GM12878 (cell line): Measurements from ENCODE around the gene SNCB. TPM values are rescaled to one million over a fixed set of nuclear protein-coding genes. Genes with fewer than 3 reads are reported as not detected.

Experiments
- ATAC-seq: fragments of 200-7000 bp; cut with Tn5 transposase; 3 replicates; pipeline ENCODE4 v1.9.1; 2020; ENCODE audit warnings: mild to moderate bottlenecking, moderate library complexity
- BruUV-seq: library from RNA; stranded (reverse); fragments of 400-500 nt; replicated peaks from 2 replicates; lab custom pipeline; 2021; lab: Mats Ljungman, UMichigan
- CTCF ChIA-PET: fragments of 300-600 bp; sonication (Branson Sonifier 250); formaldehyde crosslinking; extraction: SDS; loops from one replicate; lab custom pipeline; 2021; ENCODE audit warnings: inconsistent platforms; lab: Yijun Ruan, JAX
- POLR2A ChIA-PET: fragments of 350-600 bp; formaldehyde crosslinking; extraction: SDS; loops from one replicate; lab custom pipeline; 2021; ENCODE audit warnings: inconsistent platforms; lab: Charles Lee
- RAD21 ChIA-PET: fragments of 300-600 bp; sonication (Branson Sonifier 250); formaldehyde crosslinking; loops from one replicate; lab custom pipeline; 2023; ENCODE audit warnings: antibody characterized with exemption; ENCODE audit not compliant: unreplicated experiment; lab: Charles Lee
- SMC1A ChIA-PET: fragments of 300-600 bp; sonication (Branson Sonifier 250); formaldehyde crosslinking; loops from one replicate; lab custom pipeline; 2023; ENCODE audit not compliant: unreplicated experiment, uncharacterized antibody; lab: Charles Lee
- DNase-seq: peaks from one replicate; pipeline ENCODE4 v3.0.0-alpha.2; 2011; ENCODE audit warnings: low read depth, low spot score
- FAIRE-seq: peaks from 3 replicates; lab custom pipeline; 2011; peaks lifted over from hg19 to GRCh38; lab: Jason Lieb, UNC
- H2AFZ ChIP-seq: 2 replicates; pipeline ENCODE4 v1.6.0; 2011; ENCODE audit warnings: low read depth, low read length, control low read depth; ENCODE audit not compliant: control insufficient read depth
- H3K27ac ChIP-seq: 2 replicates; pipeline ENCODE4 v1.5.1; 2011; ENCODE audit warnings: control low read depth; ENCODE audit not compliant: control insufficient read depth, insufficient read depth
- H3K27me3 ChIP-seq, 2 experiments: replicated peaks in 1 of 2; 2 replicates each; pipeline versions ENCODE4 v1.6.0 to v1.6.1; 2011; ENCODE audit warnings: low read length in 1 of 2; ENCODE audit not compliant: control insufficient read depth in 2 of 2, insufficient read depth in 2 of 2
- H3K36me3 ChIP-seq, 2 experiments: 2 replicates each; pipeline ENCODE4 v1.5.1; 2011; ENCODE audit warnings: low read length in 1 of 2; ENCODE audit not compliant: control insufficient read depth in 2 of 2, insufficient read depth in 2 of 2
- H3K4me1 ChIP-seq: 2 replicates; pipeline ENCODE4 v1.6.1; 2011; ENCODE audit warnings: mild to moderate bottlenecking, low read length, moderate library complexity, mixed read lengths; ENCODE audit not compliant: control insufficient read depth, insufficient read depth
- H3K4me2 ChIP-seq: 2 replicates; pipeline ENCODE4 v1.6.0; 2011; ENCODE audit warnings: control low read depth; ENCODE audit not compliant: control insufficient read depth, insufficient read depth
- H3K4me3 ChIP-seq: fragments of 200-600 bp; sonication (generic); 2 replicates; pipeline ENCODE4 v1.5.1; 2016
- H3K79me2 ChIP-seq: 2 replicates; pipeline ENCODE4 v1.6.0; 2011; ENCODE audit warnings: low read length; ENCODE audit not compliant: control insufficient read depth, insufficient read depth
- H3K9ac ChIP-seq: 2 replicates; pipeline ENCODE4 v1.8.0; 2011; ENCODE audit warnings: low read length, control low read depth, mixed read lengths; ENCODE audit not compliant: control insufficient read depth, insufficient read depth
- H3K9me3 ChIP-seq: replicated peaks from 3 replicates; pipeline ENCODE4 v1.5.1; 2011; ENCODE audit warnings: mild to moderate bottlenecking, low read length; ENCODE audit not compliant: control insufficient read depth, insufficient read depth
- H4K20me1 ChIP-seq: 2 replicates; pipeline ENCODE4 v1.6.0; 2011; ENCODE audit not compliant: control insufficient read depth, insufficient read depth
- E2F4 ChIP-seq: IDR thresholded peaks from 2 replicates; pipeline ENCODE4 v1.6.1; 2012; ENCODE audit warnings: low read depth, low read length, improper control_type of control experiment
- ESRRA ChIP-seq: IDR thresholded peaks from 2 replicates; pipeline ENCODE4 v1.6.1; 2012; ENCODE audit warnings: mild to moderate bottlenecking, low read length, improper control_type of control experiment
- IKZF1 ChIP-seq: fragments of 450-650 bp; conservative IDR thresholded peaks from 2 replicates; pipeline ENCODE4 v1.6.1; 2017; ENCODE audit warnings: antibody characterized with exemption, mild to moderate bottlenecking
- NFYA ChIP-seq: IDR thresholded peaks from 2 replicates; pipeline ENCODE4 v1.6.1; 2011; ENCODE audit warnings: low read depth, mild to moderate bottlenecking, low read length, improper control_type of control experiment, borderline replicate concordance
- POLR2A ChIP-seq: IDR thresholded peaks from 2 replicates; pipeline ENCODE4 v1.6.1; 2011; ENCODE audit warnings: low read depth, mild to moderate bottlenecking, low read length
- WGBS: methylation state at CpG from one replicate; pipeline ENCODE4 v1.1.6; 2016; ENCODE audit warnings: low lambda C conversion rate; ENCODE audit not compliant: insufficient replicate concordance, insufficient coverage; ENCODE audit errors: missing lambda C conversion rate; 5-methylcytosine and 5-hydroxymethylcytosine counted together
- in situ Hi-C: fragments of 300-500 bp; cut with MboI; formaldehyde crosslinking; loops from 9 replicates; pipeline ENCODE4 v1.14.3; 2018; ENCODE audit warnings: mixed read lengths
- intact Hi-C: fragments of 100-400 bp; cut with micrococcal nuclease; formaldehyde crosslinking; loops from one replicate; pipeline ENCODE4 v1.14.2; 2022; ENCODE audit not compliant: unreplicated experiment
- polyA plus RNA-seq, 11 experiments: library from polyadenylated mRNA; depleted of rRNA in 4 of 11; unstranded in 6 of 11; stranded (reverse) in 5 of 11; fragments of >200 nt; fragmentation: Nextera tagmentation in 4 of 11; fragmentation: Illumina TruSeq in 1 of 11; extraction: Ambion mirVana in 4 of 11; extraction: Trizol in 1 of 11; gene quantifications; 1 replicate in 1 of 11; 2 replicates in 10 of 11; pipeline versions ENCODE4 v1.2.1 to v1.2.3, GENCODE V29; 2011 to 2016; ENCODE audit warnings: inconsistent platforms in 2 of 11, missing spikeins in 2 of 11, low read depth in 1 of 11
- total RNA-seq, 4 experiments: library from RNA; depleted of rRNA in 3 of 4; stranded (reverse); fragments of >200 nt in 3 of 4; fragmentation: Illumina TruSeq in 1 of 4; extraction: Trizol in 1 of 4; gene quantifications; 2 replicates each; pipeline versions ENCODE4 v1.2.1 to v1.2.3, GENCODE V29; 2013 to 2021
- TF ChIP-seq, protein P1 (sequence below): IDR thresholded peaks from 2 replicates; pipeline ENCODE4 v1.6.1; 2012; ENCODE audit warnings: improper control_type of control experiment, low read depth, low read length; ENCODE audit not compliant: insufficient replicate concordance
- TF ChIP-seq, protein P2 (sequence below): IDR thresholded peaks from 2 replicates; pipeline ENCODE4 v1.6.1; 2012; ENCODE audit warnings: low read length, inconsistent platforms

Gene SNCB
- total and polyA plus RNA-seq, 10 of the 15 experiments (the other 5 are each of a cell fraction or from before 2014, with no cell fraction given) = 0.75 TPM; not detected in 9

GRCh38 chr5:176665517-176665916, 35.2 kb upstream of the SNCB start (continued):
- TF ChIP-seq, protein P1, sequence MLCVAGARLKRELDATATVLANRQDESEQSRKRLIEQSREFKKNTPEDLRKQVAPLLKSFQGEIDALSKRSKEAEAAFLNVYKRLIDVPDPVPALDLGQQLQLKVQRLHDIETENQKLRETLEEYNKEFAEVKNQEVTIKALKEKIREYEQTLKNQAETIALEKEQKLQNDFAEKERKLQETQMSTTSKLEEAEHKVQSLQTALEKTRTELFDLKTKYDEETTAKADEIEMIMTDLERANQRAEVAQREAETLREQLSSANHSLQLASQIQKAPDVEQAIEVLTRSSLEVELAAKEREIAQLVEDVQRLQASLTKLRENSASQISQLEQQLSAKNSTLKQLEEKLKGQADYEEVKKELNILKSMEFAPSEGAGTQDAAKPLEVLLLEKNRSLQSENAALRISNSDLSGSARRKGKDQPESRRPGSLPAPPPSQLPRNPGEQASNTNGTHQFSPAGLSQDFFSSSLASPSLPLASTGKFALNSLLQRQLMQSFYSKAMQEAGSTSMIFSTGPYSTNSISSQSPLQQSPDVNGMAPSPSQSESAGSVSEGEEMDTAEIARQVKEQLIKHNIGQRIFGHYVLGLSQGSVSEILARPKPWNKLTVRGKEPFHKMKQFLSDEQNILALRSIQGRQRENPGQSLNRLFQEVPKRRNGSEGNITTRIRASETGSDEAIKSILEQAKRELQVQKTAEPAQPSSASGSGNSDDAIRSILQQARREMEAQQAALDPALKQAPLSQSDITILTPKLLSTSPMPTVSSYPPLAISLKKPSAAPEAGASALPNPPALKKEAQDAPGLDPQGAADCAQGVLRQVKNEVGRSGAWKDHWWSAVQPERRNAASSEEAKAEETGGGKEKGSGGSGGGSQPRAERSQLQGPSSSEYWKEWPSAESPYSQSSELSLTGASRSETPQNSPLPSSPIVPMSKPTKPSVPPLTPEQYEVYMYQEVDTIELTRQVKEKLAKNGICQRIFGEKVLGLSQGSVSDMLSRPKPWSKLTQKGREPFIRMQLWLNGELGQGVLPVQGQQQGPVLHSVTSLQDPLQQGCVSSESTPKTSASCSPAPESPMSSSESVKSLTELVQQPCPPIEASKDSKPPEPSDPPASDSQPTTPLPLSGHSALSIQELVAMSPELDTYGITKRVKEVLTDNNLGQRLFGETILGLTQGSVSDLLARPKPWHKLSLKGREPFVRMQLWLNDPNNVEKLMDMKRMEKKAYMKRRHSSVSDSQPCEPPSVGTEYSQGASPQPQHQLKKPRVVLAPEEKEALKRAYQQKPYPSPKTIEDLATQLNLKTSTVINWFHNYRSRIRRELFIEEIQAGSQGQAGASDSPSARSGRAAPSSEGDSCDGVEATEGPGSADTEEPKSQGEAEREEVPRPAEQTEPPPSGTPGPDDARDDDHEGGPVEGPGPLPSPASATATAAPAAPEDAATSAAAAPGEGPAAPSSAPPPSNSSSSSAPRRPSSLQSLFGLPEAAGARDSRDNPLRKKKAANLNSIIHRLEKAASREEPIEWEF = no peak

DNA sequence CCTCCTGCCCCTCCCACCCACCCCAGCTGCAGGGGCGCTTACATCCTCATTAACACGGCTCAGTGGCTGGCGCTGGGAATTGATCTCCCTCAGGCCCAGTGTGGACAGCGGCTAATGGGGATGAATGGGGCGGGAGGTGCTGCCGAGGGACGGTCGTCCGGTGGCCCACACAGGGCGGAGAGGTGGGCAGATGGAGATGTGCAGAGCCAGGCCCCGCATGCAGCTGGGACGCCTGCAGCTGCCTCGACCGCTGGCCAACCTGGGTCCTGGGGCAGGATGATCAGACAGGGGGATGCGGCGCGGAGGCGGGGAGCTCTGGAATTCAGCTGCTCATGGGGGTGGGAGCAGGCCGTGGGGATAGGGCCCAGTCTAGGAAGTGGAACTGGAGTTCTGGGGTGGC, 34.6 kb upstream of the SNCB start:
- POLR2A ChIA-PET = no interaction called here
- TF ChIP-seq E2F4 (no peak), POLR2A (no peak), NFYA (no peak), IKZF1 (no peak), ESRRA (no peak)
- TF ChIP-seq, protein P2, sequence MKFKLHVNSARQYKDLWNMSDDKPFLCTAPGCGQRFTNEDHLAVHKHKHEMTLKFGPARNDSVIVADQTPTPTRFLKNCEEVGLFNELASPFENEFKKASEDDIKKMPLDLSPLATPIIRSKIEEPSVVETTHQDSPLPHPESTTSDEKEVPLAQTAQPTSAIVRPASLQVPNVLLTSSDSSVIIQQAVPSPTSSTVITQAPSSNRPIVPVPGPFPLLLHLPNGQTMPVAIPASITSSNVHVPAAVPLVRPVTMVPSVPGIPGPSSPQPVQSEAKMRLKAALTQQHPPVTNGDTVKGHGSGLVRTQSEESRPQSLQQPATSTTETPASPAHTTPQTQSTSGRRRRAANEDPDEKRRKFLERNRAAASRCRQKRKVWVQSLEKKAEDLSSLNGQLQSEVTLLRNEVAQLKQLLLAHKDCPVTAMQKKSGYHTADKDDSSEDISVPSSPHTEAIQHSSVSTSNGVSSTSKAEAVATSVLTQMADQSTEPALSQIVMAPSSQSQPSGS = no peak
- intact Hi-C loops = loop anchor here (5.0 kb wide), 1 partner anchor 237 kb away; no protein-coding TSS in a partner anchor
- Histone ChIP-seq H3K27ac (no peak overlapping the region), H3K79me2 (no peaks in the 10 kb centered on the region), H2AFZ (no peak overlapping the region), H3K9me3 (no peaks in the 10 kb centered on the region), H3K4me1 (peaks cover 5% of the 10 kb centered on the region), H3K36me3 (no peaks in the 10 kb centered on the region), H3K9ac (no peak overlapping the region), H3K4me3 (no peak overlapping the region), H4K20me1 (no peaks in the 10 kb centered on the region), H3K27me3 (no peaks in the 10 kb centered on the region; a peak in 1 of 4 replicates), H3K4me2 (no peak overlapping the region)
- CTCF ChIA-PET = interaction anchor here (1.2 kb wide), 1 partner anchor 80 kb away, joined by 3 read pairs; no protein-coding TSS in a partner anchor
- ATAC-seq (no peak), FAIRE-seq (no peak), DNase-seq (no peak)
- no TSS peak for BruUV-seq
- RAD21 ChIA-PET = interaction anchor here (0.6 kb wide), 1 partner anchor 342 kb away, joined by 3 read pairs; the partner anchor contains the start of gene UIMC1
- in situ Hi-C loops = no loop called here
- WGBS = 59% methylated on average over 18 of the region's 19 CpGs
- SMC1A ChIA-PET = no interaction called here
